Measurements from ENCODE around the gene POU5F2. TPM values are rescaled to one million over a fixed set of nuclear protein-coding genes. Genes with fewer than 3 reads are reported as not detected.

POU5F2 gene
- total RNA-seq = 1.6 TPM in 2 replicates

GRCh38 chr5:93741136-93741811 is at the start of gene POU5F2:
Gene POU5F2 (minus strand): TSS chr5:93741600. CDS start chr5:93741563, 37 bp downstream.
- H3K4me3 Mint-ChIP-seq = no peak within 1 kb of the TSS
- H3K4me1 Mint-ChIP-seq (ENCODE audit: low read depth) = no peaks in the 10 kb centered on the region
- intact Hi-C loops (cut with micrococcal nuclease) = no loop called here
- DNase-seq (ENCODE audit: low spot score) = no peak
- no peaks in the 10 kb centered on the region for H3K9me3 Mint-ChIP-seq
- H3K36me3 Mint-ChIP-seq (ENCODE audit: low read depth) = peaks cover 3% of the 10 kb centered on the region
- H3K27ac Mint-ChIP-seq = no peak within 1 kb of the TSS
- H3K27me3 Mint-ChIP-seq (ENCODE audit: insufficient read depth) = no peaks in the 10 kb centered on the region

DNA sequence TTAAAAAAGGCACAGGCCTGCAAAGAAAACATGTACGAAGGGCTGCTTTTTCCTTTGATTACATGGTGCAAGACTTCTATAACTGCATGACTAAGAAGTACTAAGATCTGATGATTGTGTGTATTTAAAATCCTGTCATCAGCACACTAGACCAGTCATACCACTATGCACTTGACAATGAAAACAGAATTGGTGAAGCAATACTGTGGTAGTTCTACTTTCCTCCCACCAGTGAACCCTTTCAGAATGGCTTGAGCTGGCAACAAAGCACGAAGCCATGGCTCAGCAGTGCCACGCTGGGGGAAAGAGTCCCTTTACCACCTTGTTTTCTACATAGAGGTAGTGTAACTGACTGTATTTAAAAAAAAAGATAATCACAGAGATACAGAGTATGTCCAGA is 49.0 kb upstream of the POU5F2 start:
- no peak overlapping the region for H3K4me3 Mint-ChIP-seq
- H3K27ac Mint-ChIP-seq = no peak overlapping the region
- no peaks in the 10 kb centered on the region for H3K27me3 Mint-ChIP-seq (ENCODE audit: insufficient read depth)

DNA sequence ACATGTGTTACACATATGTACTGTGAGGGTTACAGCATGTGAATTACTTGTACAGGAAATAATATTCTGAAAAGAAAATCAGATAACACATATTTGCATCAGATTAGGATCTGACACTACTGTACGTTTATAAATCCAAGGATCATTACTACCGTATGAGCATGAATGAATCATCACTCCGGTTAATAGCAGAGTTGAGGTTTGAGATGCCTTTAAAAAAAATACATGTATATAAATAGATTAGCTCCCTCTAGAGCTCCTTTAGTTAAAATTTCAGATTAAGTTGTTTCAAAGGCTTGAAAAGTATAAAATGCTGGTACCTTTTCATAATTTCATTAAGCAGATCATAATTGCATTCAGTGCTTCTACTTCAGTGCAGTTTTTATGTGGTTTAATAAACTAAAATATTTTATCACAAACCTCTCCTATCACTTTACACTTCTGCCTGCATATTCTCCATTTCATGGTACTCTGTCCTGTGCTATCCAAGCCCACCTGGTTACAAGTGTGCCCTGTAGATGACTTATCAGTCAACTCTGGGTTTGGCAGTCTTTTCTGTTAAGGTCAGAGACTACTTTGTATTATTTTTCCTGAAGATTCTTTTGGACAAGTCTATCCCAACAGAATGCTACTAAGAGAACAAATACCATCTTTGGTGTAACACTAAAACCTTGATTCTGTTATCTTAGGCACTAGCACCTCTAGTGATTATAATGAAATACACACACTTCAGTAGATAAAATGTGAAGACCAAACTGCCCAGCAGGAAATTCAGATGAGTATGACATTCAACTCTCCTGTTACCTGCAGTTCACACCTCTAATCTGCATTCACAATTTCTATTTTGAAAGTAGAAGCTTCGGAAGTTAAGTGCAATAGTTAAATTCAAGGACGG is 48.0 kb upstream of the POU5F2 start:
- Mint-ChIP-seq H3K4me1 (ENCODE audit: low read depth) (no peaks in the 10 kb centered on the region), H3K4me3 (no peak overlapping the region), H3K27me3 (ENCODE audit: insufficient read depth) (no peaks in the 10 kb centered on the region), H3K27ac (no peak overlapping the region), H3K9me3 (no peaks in the 10 kb centered on the region), H3K36me3 (ENCODE audit: low read depth) (no peaks in the 10 kb centered on the region)
- DNase-seq (ENCODE audit: low spot score) = no peak
- intact Hi-C loops (cut with micrococcal nuclease) = no loop called here

More for the DNA sequence above, 49.0 kb upstream of the POU5F2 start:
- H3K9me3 Mint-ChIP-seq = no peaks in the 10 kb centered on the region
- H3K4me1 Mint-ChIP-seq (ENCODE audit: low read depth) = no peaks in the 10 kb centered on the region
- DNase-seq (ENCODE audit: low spot score) = no peak
- H3K36me3 Mint-ChIP-seq (ENCODE audit: low read depth) = no peaks in the 10 kb centered on the region
- intact Hi-C loops (cut with micrococcal nuclease) = no loop called here

DNA sequence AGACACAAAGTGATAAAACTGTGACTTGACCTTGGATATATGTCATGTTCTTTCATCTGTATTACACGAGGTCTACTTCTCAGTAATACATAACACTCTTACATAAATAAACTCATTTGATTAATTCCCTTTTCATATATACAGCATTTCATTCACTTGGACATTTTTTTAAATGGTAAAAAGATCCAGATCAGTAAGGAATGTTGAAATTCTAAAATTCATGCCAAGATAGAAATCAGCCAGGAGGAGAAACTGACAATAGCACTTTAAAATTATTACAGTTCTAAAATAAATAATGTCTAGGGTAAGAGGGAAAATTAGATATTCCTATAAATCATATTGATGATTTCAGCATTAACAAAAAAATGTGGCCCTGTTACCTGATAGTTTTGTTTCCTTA is 46.2 kb upstream of the POU5F2 start:
- Mint-ChIP-seq H3K27ac (no peak overlapping the region), H3K27me3 (ENCODE audit: insufficient read depth) (no peaks in the 10 kb centered on the region), H3K36me3 (ENCODE audit: low read depth) (peaks cover 2% of the 10 kb centered on the region), H3K9me3 (no peaks in the 10 kb centered on the region), H3K4me1 (ENCODE audit: low read depth) (no peaks in the 10 kb centered on the region), H3K4me3 (no peak overlapping the region)
- DNase-seq (ENCODE audit: low spot score) = no peak
- intact Hi-C loops (cut with micrococcal nuclease) = no loop called here

DNA sequence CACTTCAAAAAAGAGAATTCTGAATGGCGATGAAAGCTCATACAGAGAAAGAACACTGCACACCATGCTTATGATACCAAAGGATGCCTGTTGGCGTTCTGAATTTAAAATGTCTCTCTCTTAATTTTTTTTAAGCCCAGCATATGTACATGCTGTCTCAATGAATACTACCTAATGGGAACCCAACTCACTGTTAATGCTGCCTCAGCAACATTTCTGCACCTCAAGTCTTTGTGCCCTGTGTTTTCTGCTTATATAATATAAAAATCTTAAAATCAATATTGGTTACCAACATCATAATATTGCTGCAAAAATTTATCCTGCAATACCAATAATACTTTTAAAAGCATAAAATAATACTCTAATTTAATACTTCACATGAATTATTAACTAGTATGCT is 44.1 kb upstream of the POU5F2 start:
- DNase-seq (ENCODE audit: low spot score) = no peak
- Mint-ChIP-seq H3K9me3 (no peaks in the 10 kb centered on the region), H3K36me3 (ENCODE audit: low read depth) (peaks cover 5% of the 10 kb centered on the region), H3K4me1 (ENCODE audit: low read depth) (no peaks in the 10 kb centered on the region), H3K27ac (no peak overlapping the region), H3K4me3 (no peak overlapping the region), H3K27me3 (ENCODE audit: insufficient read depth) (no peaks in the 10 kb centered on the region)
- intact Hi-C loops (cut with micrococcal nuclease) = no loop called here

GRCh38 chr5:93782978-93783377 is 41.6 kb upstream of the POU5F2 start:
- intact Hi-C loops (cut with micrococcal nuclease) = no loop called here
- no peak overlapping the region for H3K4me3 Mint-ChIP-seq
- H3K27me3 Mint-ChIP-seq (ENCODE audit: insufficient read depth) = no peaks in the 10 kb centered on the region
- no peak for DNase-seq (ENCODE audit: low spot score)
- no peak overlapping the region for H3K27ac Mint-ChIP-seq
- no peaks in the 10 kb centered on the region for H3K9me3 Mint-ChIP-seq
- no peaks in the 10 kb centered on the region for H3K4me1 Mint-ChIP-seq (ENCODE audit: low read depth)
- peaks cover 5% of the 10 kb centered on the region for H3K36me3 Mint-ChIP-seq (ENCODE audit: low read depth)

GRCh38 chr5:93777620-93778019 is 36.2 kb upstream of the POU5F2 start:
- H3K27me3 Mint-ChIP-seq (ENCODE audit: insufficient read depth) = no peaks in the 10 kb centered on the region
- no peak for DNase-seq (ENCODE audit: low spot score)
- intact Hi-C loops (cut with micrococcal nuclease) = no loop called here

DNA sequence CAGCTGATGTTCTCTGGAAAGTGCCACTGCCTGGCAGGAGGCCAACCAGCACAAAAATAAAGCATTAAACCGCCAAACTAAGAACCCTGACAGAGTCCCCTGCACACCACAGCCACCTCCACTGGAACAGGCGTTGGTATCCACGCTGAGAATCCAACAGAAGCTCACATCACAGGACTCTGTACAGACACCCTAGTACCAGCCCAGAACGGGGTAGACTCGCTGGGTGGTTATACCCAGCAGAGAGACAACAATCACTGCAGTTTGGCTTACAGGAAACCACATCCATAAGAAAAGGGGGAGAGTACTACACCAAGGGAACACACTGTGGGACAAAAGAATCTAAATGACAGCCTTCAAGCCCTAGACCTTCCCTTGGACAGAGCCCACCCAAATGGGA is 15.0 kb upstream of the POU5F2 start:
- DNase-seq (ENCODE audit: low spot score) = no peak
- Mint-ChIP-seq H3K36me3 (ENCODE audit: low read depth) (peaks cover 2% of the 10 kb centered on the region), H3K4me3 (no peak overlapping the region), H3K27me3 (ENCODE audit: insufficient read depth) (no peaks in the 10 kb centered on the region), H3K9me3 (peaks cover 19% of the 10 kb centered on the region), H3K27ac (no peak overlapping the region), H3K4me1 (ENCODE audit: low read depth) (no peaks in the 10 kb centered on the region)
- intact Hi-C loops (cut with micrococcal nuclease) = no loop called here

More at GRCh38 chr5:93777620-93778019, 36.2 kb upstream of the POU5F2 start:
- Mint-ChIP-seq H3K36me3 (ENCODE audit: low read depth) (peaks cover 9% of the 10 kb centered on the region), H3K4me1 (ENCODE audit: low read depth) (no peaks in the 10 kb centered on the region), H3K27ac (no peak overlapping the region), H3K4me3 (no peak overlapping the region), H3K9me3 (no peaks in the 10 kb centered on the region)

- Mint-ChIP-seq H3K4me3 (no peak overlapping the region), H3K36me3 (ENCODE audit: low read depth) (peaks cover 2% of the 10 kb centered on the region), H3K4me1 (ENCODE audit: low read depth) (no peaks in the 10 kb centered on the region), H3K27ac (no peak overlapping the region), H3K27me3 (ENCODE audit: insufficient read depth) (no peaks in the 10 kb centered on the region), H3K9me3 (peaks cover 16% of the 10 kb centered on the region)
- no peak for DNase-seq (ENCODE audit: low spot score)
- intact Hi-C loops (cut with micrococcal nuclease) = no loop called here
Measured at GRCh38 chr5:93755716-93756115, 14.3 kb upstream of the POU5F2 start.

- Mint-ChIP-seq H3K9me3 (no peaks in the 10 kb centered on the region), H3K27me3 (ENCODE audit: insufficient read depth) (no peaks in the 10 kb centered on the region), H3K4me1 (ENCODE audit: low read depth) (peaks cover 5% of the 10 kb centered on the region), H3K36me3 (ENCODE audit: low read depth) (no peaks in the 10 kb centered on the region), H3K4me3 (no peak overlapping the region), H3K27ac (no peak overlapping the region)
- intact Hi-C loops (cut with micrococcal nuclease) = no loop called here
- DNase-seq (ENCODE audit: low spot score) = no peak
Measured at GRCh38 chr5:93748875-93749397, 7.5 kb upstream of the POU5F2 start.

DNA sequence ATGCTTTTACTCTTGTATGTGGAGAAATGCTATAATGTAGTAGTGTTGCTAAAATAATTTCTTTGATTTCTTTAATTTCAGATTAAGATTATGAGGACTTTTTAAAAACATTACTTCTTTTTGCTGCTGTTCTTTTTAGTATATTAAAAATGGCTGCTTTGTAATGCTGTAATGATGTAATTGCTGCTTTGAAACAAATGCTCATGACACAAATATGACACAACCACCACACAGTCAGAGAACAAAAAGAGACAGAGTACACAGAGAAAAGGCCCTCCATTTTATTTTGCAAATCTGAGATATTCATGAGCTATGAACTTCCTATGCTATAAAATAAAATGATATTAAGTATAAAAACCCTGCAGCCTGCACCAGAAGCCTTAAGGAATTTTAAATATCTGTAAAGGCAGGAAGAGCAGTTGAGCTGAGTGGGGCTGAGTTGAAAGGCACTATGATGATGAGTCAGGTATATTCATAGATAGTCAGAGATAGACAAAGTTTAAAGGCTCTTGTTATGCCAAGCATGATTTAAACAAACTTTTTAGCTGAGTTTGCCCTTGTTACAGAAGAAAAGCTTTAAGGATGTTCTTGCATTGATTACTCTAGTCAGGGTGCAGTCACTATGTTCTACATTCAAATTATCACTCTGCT is 5.1 kb upstream of the POU5F2 start:
- Mint-ChIP-seq H3K9me3 (no peaks in the 10 kb centered on the region), H3K27me3 (ENCODE audit: insufficient read depth) (no peaks in the 10 kb centered on the region), H3K36me3 (ENCODE audit: low read depth) (peaks cover 2% of the 10 kb centered on the region), H3K4me1 (ENCODE audit: low read depth) (peaks cover 5% of the 10 kb centered on the region), H3K27ac (no peak overlapping the region), H3K4me3 (no peak overlapping the region)
- no peak for DNase-seq (ENCODE audit: low spot score)
- intact Hi-C loops (cut with micrococcal nuclease) = no loop called here

- H3K36me3 Mint-ChIP-seq (ENCODE audit: low read depth) = peaks cover 1% of the 10 kb centered on the region
- intact Hi-C loops (cut with micrococcal nuclease) = no loop called here
- H3K4me1 Mint-ChIP-seq (ENCODE audit: low read depth) = no peaks in the 10 kb centered on the region
- no peak overlapping the region for H3K4me3 Mint-ChIP-seq
- H3K9me3 Mint-ChIP-seq = no peaks in the 10 kb centered on the region
- H3K27me3 Mint-ChIP-seq (ENCODE audit: insufficient read depth) = no peaks in the 10 kb centered on the region
- no peak for DNase-seq (ENCODE audit: low spot score)
- H3K27ac Mint-ChIP-seq = no peak overlapping the region
Measured at GRCh38 chr5:93736284-93736683, 5.1 kb downstream of the POU5F2 start.

DNA sequence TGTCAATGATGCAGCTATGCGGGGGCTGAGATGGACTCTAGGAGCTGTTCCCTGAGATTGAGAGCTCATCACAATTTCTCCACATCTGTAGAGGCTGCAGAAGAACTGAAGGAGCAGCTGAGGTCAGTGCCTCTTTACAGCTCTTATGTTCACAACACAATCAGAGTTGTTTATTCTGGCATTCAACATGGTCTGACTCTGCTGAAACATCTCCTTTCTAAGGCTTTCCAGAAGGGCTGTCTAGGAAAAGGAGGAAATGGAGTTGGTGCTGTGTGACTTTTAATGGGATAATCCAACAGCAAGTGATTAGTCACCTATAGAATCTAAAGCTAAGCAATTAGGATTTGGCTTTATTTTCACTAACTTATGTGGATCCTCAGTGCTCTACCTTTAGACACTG is 6.0 kb downstream of the POU5F2 start:
- H3K9me3 Mint-ChIP-seq = no peaks in the 10 kb centered on the region
- H3K27ac Mint-ChIP-seq = no peak overlapping the region
- H3K4me1 Mint-ChIP-seq (ENCODE audit: low read depth) = no peaks in the 10 kb centered on the region
- intact Hi-C loops (cut with micrococcal nuclease) = no loop called here
- no peak for DNase-seq (ENCODE audit: low spot score)
- no peak overlapping the region for H3K4me3 Mint-ChIP-seq
- no peaks in the 10 kb centered on the region for H3K27me3 Mint-ChIP-seq (ENCODE audit: insufficient read depth)
- peaks cover 1% of the 10 kb centered on the region for H3K36me3 Mint-ChIP-seq (ENCODE audit: low read depth)

Measured in activated T-helper 1 cell treated with anti-CD3 and anti-CD28 coated beads, Interleukin-12 subunit alpha, Interleukin-12 subunit beta, Interleukin-2, Interleukin-4 antibody, amounts not matched to agents 30 ng/mL and 10 ng/mL and 1 ng/mL, durations not matched to agents 14 hours and 24 hours and 36 hours (primary cell).